Psoas muscle (tissue), 8 donors: ENCODE results near the gene CD2BP2. TPM values are rescaled to one million over a fixed set of nuclear protein-coding genes. Genes with fewer than 3 reads are reported as not detected.

Source experiments
- ATAC-seq, 4 donors: fragments of 200-7000 bp; cut with Tn5 transposase; one replicate each; pipeline ENCODE4 v1.9.1; 2020; ENCODE audit warnings: moderate library complexity in 3 of 4, mild to moderate bottlenecking in 2 of 4
- DNase-seq, 2 donors: peaks; one replicate each; pipeline ENCODE4 v3.0.0-alpha.2; 2020
- H3K27ac ChIP-seq: fragments of 200-600 bp; one replicate; pipeline ENCODE4 v1.8.0; 2022
- H3K27me3 ChIP-seq, 3 donors: fragments of 200-600 bp in 1 of 3; one replicate each; pipeline versions ENCODE4 v1.6.1 to v1.8.0; 2013 to 2022; ENCODE audit warnings: low read length in 2 of 3, mild to moderate bottlenecking in 2 of 3, moderate library complexity in 1 of 3; ENCODE audit not compliant: insufficient read depth in 3 of 3
- H3K36me3 ChIP-seq, 2 donors: fragments of 200-600 bp in 1 of 2; one replicate each; pipeline versions ENCODE4 v1.6.1 to v1.8.0; 2013 to 2022; ENCODE audit warnings: low read depth in 1 of 2, mild to moderate bottlenecking in 1 of 2, moderate library complexity in 1 of 2; ENCODE audit not compliant: insufficient read depth in 1 of 2
- H3K4me1 ChIP-seq: fragments of 200-600 bp; one replicate; pipeline ENCODE4 v1.8.0; 2022
- H3K4me3 ChIP-seq: fragments of 200-600 bp; one replicate; pipeline ENCODE4 v1.8.0; 2022; ENCODE audit warnings: mild to moderate bottlenecking
- H3K9me3 ChIP-seq: fragments of 200-600 bp; one replicate; pipeline ENCODE4 v1.8.0; 2022
- WGBS, 3 donors: extraction: QIAGEN DNeasy Blood & Tissue Kit; methylation state at CpG; one replicate each; pipeline versions ENCODE4 v1.1.6 to v1.1.7; 2013; 5-methylcytosine and 5-hydroxymethylcytosine counted together
- intact Hi-C, 2 donors: fragments of 100-400 bp; cut with DNase I; formaldehyde crosslinking; loops; one replicate each; pipeline versions ENCODE4 v1.11.0 to v1.14.2; 2022
- polyA plus RNA-seq, 3 donors: library from polyadenylated mRNA; stranded (reverse); fragments of 200-250 nt; gene quantifications; one replicate each; pipeline ENCODE4 v1.2.3, GENCODE V29; 2013
- total RNA-seq, 4 donors: library from RNA; stranded (reverse); fragmentation: NEBNext Ultra II Directional in 2 of 4; extraction: Animal tissue kit (Norgen Biotek cat#: 25700) in 2 of 4; gene quantifications; one replicate each; pipeline versions ENCODE4 v1.2.1 to v1.2.4, GENCODE V29; 2021 to 2023
- TF ChIP-seq, protein P1 (sequence below): fragments of 200-600 bp; IDR thresholded peaks from one replicate; pipeline ENCODE4 v1.8.0; 2022; ENCODE audit warnings: antibody characterized with exemption
- donor health status: healthy with polysubstance abuse.
- donor health status: DM: no; HTN: no; CAD: no; lungs with moderate emphysema.
- donor health status: Bipolar disorder and iron deficiency.
- donor health status: healthy.
- donor health status: DM: yes; HTN: yes; CAD: no.
- donor health status: DM: no; HTN: no; CAD: no.
- donor health status: DM: no; HTN: no; CAD: no.
- donor health status: DM: yes; HTN: yes; CAD: no.

Gene CD2BP2
- total and polyA plus RNA-seq, 7 donors, result 31.0 to 65.0 (median 55.6) TPM

DNA sequence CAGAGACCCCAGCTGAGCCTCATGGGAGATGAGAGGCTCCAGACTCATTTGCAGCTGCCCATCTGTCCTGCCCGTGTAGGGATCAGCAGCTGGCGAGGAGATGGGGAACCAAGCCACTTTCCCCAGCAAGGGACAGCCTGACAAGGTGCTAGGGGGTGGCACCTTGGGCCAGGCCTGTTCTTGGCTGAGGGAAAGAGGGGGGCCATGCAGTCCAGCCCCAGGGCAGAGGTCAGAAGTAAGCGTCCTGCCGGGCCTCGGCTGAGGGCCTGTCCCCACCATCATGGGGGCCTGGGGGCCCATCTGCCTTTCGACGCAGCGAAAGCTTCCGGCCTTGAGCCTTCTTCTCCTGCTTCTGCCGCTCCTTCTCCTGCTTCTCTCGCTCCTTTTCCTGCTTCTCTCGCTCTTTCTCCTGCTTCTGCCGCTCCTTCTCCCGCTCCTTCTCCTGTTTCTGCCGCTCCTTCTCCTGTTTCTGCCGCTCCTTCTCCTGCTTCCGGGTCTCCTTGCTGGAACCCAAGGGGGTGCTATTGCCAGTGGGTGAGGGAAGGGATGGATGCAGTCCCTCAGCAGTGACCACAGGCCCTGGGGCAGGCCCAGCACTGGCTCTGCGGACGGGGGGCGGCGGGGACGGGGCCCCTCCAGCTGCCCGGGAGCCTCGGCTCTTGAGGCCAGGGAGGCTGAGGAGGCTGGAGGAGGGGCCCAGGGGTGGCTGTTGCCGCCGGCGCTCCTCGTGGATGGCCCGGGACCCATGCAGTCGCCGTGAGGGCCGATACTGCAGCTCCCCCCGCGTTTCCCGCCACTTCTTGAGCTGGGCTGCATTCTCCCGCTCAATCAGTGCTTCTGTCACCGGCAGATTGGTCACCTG is 2.8 kb upstream of the CD2BP2 start:
- H3K36me3 ChIP-seq, result peaks cover 0 to 69% of the 10 kb centered on the region in 2 donors
- TF ChIP-seq, protein P1, sequence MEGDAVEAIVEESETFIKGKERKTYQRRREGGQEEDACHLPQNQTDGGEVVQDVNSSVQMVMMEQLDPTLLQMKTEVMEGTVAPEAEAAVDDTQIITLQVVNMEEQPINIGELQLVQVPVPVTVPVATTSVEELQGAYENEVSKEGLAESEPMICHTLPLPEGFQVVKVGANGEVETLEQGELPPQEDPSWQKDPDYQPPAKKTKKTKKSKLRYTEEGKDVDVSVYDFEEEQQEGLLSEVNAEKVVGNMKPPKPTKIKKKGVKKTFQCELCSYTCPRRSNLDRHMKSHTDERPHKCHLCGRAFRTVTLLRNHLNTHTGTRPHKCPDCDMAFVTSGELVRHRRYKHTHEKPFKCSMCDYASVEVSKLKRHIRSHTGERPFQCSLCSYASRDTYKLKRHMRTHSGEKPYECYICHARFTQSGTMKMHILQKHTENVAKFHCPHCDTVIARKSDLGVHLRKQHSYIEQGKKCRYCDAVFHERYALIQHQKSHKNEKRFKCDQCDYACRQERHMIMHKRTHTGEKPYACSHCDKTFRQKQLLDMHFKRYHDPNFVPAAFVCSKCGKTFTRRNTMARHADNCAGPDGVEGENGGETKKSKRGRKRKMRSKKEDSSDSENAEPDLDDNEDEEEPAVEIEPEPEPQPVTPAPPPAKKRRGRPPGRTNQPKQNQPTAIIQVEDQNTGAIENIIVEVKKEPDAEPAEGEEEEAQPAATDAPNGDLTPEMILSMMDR, result no peak
- H3K9me3 ChIP-seq, result no peaks in the 10 kb centered on the region
- no peak overlapping the region for H3K4me3 ChIP-seq
- H3K27me3 ChIP-seq, result no peaks in the 10 kb centered on the region
- ATAC-seq, result no peak
- peaks cover 26% of the 10 kb centered on the region for H3K4me1 ChIP-seq
- 84 to 88% (median 85%) methylated on average over 30 to 37 of the region's 37 CpGs for WGBS, 3 donors
- intact Hi-C loops, result no loop called here
- H3K27ac ChIP-seq, result no peak overlapping the region
- peak in 1 of 2 donors; percentile 54 for DNase-seq

DNA sequence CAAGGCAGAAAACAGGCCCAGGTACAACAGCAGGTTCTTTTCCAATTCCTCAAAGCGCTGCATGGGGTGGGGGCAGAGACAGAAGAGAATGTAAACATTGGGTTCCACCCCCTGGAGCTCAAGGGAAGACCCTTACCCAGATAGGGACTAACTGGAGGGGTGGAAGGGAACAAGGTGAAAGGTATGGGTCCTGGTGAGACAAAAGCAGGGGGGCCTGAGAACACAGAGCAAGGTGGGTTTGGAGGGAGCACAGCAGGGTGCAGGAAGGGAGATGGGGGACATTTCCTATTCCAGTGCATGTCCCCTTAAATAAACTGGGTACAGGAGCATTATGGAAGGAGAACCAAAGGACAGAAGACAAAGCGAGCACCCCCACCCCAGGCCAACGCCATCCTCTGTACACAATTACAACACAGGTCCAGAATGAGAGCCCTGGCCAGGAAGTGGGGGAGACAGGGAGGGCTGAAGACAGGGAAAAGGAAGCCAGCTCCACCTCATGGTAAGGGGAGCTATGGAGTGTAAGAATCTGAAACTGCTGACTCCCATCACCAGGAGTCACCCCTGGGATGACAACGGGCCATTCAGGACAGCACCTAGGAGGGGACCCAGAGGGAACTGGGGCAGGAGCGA is 2.1 kb upstream of the CD2BP2 start:
- peaks cover 34% of the 10 kb centered on the region for H3K4me1 ChIP-seq
- DNase-seq (peak in 1 of 2 donors; percentile 18), ATAC-seq (no peak)
- 69 to 73% (median 71%) methylated on average over 5 of the region's 5 CpGs for WGBS, 3 donors
- H3K9me3 ChIP-seq, result no peaks in the 10 kb centered on the region
- H3K27ac ChIP-seq, result no peak overlapping the region
- no peak overlapping the region for H3K4me3 ChIP-seq
- intact Hi-C loops, result no loop called here
- H3K36me3 ChIP-seq, result peaks cover 0 to 68% of the 10 kb centered on the region in 2 donors
- TF ChIP-seq, protein P1, result no peak
- H3K27me3 ChIP-seq, result no peaks in the 10 kb centered on the region

DNA sequence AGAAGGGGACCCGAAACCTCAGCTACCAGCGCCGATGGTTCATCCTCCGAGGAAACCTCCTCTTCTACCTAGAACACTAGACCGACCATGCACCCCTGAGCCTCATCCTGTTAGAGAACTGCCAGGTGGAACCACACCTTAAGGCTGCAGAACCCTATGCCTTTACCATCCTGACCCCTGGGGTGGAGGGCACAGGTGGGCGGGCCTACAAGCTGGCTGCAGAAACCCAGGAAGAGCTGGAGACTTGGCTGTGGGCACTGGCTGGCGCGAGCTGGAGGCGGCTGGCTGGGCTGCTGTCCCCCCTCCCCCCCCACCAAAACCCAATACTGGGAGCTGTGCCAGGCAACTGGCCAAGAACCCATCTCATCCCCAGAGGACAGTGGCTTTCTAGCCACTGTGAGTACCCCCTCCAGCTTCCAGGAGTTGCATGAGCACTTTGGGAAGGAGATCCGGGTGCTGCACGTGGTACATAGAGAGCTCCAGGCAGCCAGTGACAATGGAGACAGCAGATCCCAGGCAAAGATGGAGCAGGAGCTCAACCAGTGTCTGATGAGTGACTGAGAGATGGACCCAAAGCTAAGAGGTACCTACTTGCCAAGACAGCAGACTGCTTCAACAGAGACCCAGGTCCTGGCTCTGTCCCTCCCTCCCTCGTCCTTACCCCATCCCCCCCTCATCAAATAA is 1.4 kb upstream of the CD2BP2 start:
- Histone ChIP-seq H3K27me3 (no peaks in the 10 kb centered on the region), H3K9me3 (no peaks in the 10 kb centered on the region), H3K27ac (peak overlapping the region; percentile 97), H3K4me1 (peaks cover 40% of the 10 kb centered on the region), H3K4me3 (peak overlapping the region; percentile 89), H3K36me3 (peaks cover 0 to 67% of the 10 kb centered on the region in 2 donors)
- intact Hi-C loops, result loop anchor here in 1 of 2 donors (1.0 kb wide), 1 partner anchor 12 kb away; no protein-coding TSS in a partner anchor
- ATAC-seq (no peak), DNase-seq (peak in 1 of 2 donors; percentile 51)
- 44 to 58% (median 53%) methylated on average over 12 of the region's 12 CpGs for WGBS, 3 donors
- TF ChIP-seq, protein P1, result no peak

DNA sequence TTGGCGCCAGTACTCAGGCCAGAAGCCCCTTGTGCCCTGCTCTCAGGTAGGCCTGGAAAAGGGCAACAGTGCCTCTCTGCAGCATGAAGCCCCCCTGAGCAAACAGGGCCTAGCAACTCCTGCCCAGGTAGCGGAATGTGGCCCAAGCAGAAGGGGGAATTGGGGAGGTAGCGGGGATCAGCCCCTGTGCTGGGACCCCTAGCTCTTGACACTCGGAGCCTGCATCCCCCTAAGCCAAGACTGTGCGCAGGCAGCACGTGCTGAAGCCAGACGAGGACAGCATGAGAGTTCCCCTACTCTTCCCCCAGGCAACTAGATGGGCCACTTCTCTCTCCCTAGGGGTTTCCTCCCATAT is 823 bp upstream of the CD2BP2 start:
- no peaks in the 10 kb centered on the region for H3K27me3 ChIP-seq
- 51 to 59% (median 58%) methylated on average over 7 of the region's 7 CpGs for WGBS, 3 donors
- peak overlapping the region; percentile 89 for H3K4me3 ChIP-seq
- intact Hi-C loops, result loop anchor here in 1 of 2 donors (1.0 kb wide), 1 partner anchor 12 kb away; no protein-coding TSS in a partner anchor
- H3K4me1 ChIP-seq, result peaks cover 44% of the 10 kb centered on the region
- no peaks in the 10 kb centered on the region for H3K9me3 ChIP-seq
- peaks cover 0 to 67% of the 10 kb centered on the region in 2 donors for H3K36me3 ChIP-seq
- ATAC-seq (no peak), DNase-seq (peak in 1 of 2 donors; percentile 55)
- TF ChIP-seq, protein P1, result no peak
- H3K27ac ChIP-seq, result peak overlapping the region; percentile 97
